ENCODE measurements around the gene SMIM29. TPM values are rescaled to one million over a fixed set of nuclear protein-coding genes. Genes with fewer than 3 reads are reported as not detected.
"Not testable (repeated sequence)": the region's sequence is repeated elsewhere in the genome, so short reads cannot be mapped to it uniquely, and the experiment has no call there.

SMIM29 gene
- polyA plus RNA-seq, 3 donors from 2014 or later: 86.1 to 101 (median 89.1) TPM

- Mint-ChIP-seq H3K4me1 (peaks cover 10 to 21% of the 10 kb centered on the region in 2 donors), H3K27ac (peak overlapping the region; percentile 89 to 98 (median 94)), H3K27me3 (ENCODE audit: low read depth in 3 of 3) (peaks cover 2 to 8% (median 6%) of the 10 kb centered on the region in 3 donors), H3K4me3 (peak overlapping the region; percentile 91 to 96 (median 94)), H3K36me3 (no peaks in the 10 kb centered on the region), H3K9me3 (no peaks in the 10 kb centered on the region)
- no peak for DNase-seq
Measured at GRCh38 chr6:34249469-34250261, 859 bp upstream of the SMIM29 start.

- H3K27ac Mint-ChIP-seq: peak overlapping the region; percentile 92 to 98 (median 96)
- H3K27me3 Mint-ChIP-seq (ENCODE audit: low read depth in 3 of 3): peaks cover 2 to 8% (median 6%) of the 10 kb centered on the region in 3 donors
- peak in 2 of 3 donors; percentile 39 for DNase-seq
- peak overlapping the region; percentile 91 to 96 (median 94) for H3K4me3 Mint-ChIP-seq
- H3K36me3 Mint-ChIP-seq: no peaks in the 10 kb centered on the region
- H3K4me1 Mint-ChIP-seq: peaks cover 12 to 24% of the 10 kb centered on the region in 2 donors
- no peaks in the 10 kb centered on the region for H3K9me3 Mint-ChIP-seq
Measured at GRCh38 chr6:34248198-34248726, 544 bp downstream of the SMIM29 start.

- Mint-ChIP-seq H3K36me3 (peaks cover 0 to 3% (median 0%) of the 10 kb centered on the region in 3 donors), H3K9me3 (no peaks in the 10 kb centered on the region), H3K4me3 (peak overlapping the region; percentile 91 to 96 (median 94)), H3K4me1 (peaks cover 18 to 30% of the 10 kb centered on the region in 2 donors), H3K27me3 (ENCODE audit: low read depth in 3 of 3) (peaks cover 2 to 8% (median 2%) of the 10 kb centered on the region in 3 donors), H3K27ac (peak overlapping the region; percentile 92 to 98 (median 96))
- DNase-seq: no peak
Measured at GRCh38 chr6:34247481-34248197, 1.2 kb downstream of the SMIM29 start.

- no peaks in the 10 kb centered on the region for H3K9me3 Mint-ChIP-seq
- no peak for DNase-seq
- H3K27me3 Mint-ChIP-seq (ENCODE audit: low read depth in 3 of 3): peaks cover 2 to 8% (median 2%) of the 10 kb centered on the region in 3 donors
- H3K4me1 Mint-ChIP-seq: peaks cover 20 to 30% of the 10 kb centered on the region in 2 donors
- peak overlapping the region in 3 of 5 donors; percentile 52 to 91 (median 66) for H3K4me3 Mint-ChIP-seq
- peaks cover 0 to 4% (median 0%) of the 10 kb centered on the region in 3 donors for H3K36me3 Mint-ChIP-seq
- peak overlapping the region; percentile 43 to 96 (median 77) for H3K27ac Mint-ChIP-seq
Measured at GRCh38 chr6:34246563-34247391, 2.0 kb downstream of the SMIM29 start.

GRCh38 chr6:34246249-34246562 is 2.6 kb downstream of the SMIM29 start:
- Mint-ChIP-seq H3K27me3 (ENCODE audit: low read depth in 3 of 3) (peaks cover 2 to 8% (median 2%) of the 10 kb centered on the region in 3 donors), H3K4me1 (peaks cover 20 to 30% of the 10 kb centered on the region in 2 donors), H3K27ac (peak overlapping the region in 4 of 6 donors; percentile 14 to 73 (median 44)), H3K9me3 (no peaks in the 10 kb centered on the region), H3K4me3 (peak overlapping the region in 2 of 5 donors; percentile 17 to 18), H3K36me3 (peaks cover 0 to 9% (median 2%) of the 10 kb centered on the region in 3 donors)
- DNase-seq: no peak

GRCh38 chr6:34245761-34246140 is 3.1 kb downstream of the SMIM29 start:
- Mint-ChIP-seq H3K4me3 (peak overlapping the region in 2 of 5 donors; percentile 13 to 27), H3K27ac (peak overlapping the region in 2 of 6 donors; percentile 74 to 87), H3K36me3 (peaks cover 0 to 12% (median 7%) of the 10 kb centered on the region in 3 donors), H3K4me1 (peaks cover 20 to 30% of the 10 kb centered on the region in 2 donors)
- H3K27me3 Mint-ChIP-seq (ENCODE audit: low read depth in 3 of 3); DNase-seq; H3K9me3 Mint-ChIP-seq: not testable (repeated sequence)

- peaks cover 20 to 31% of the 10 kb centered on the region in 2 donors for H3K4me1 Mint-ChIP-seq
- not testable (repeated sequence) for H3K9me3 Mint-ChIP-seq; H3K27me3 Mint-ChIP-seq (ENCODE audit: low read depth in 3 of 3); DNase-seq
- H3K27ac Mint-ChIP-seq: peak overlapping the region in 3 of 6 donors; percentile 48 to 87 (median 74)
- peak overlapping the region in 2 of 5 donors; percentile 13 to 27 for H3K4me3 Mint-ChIP-seq
- H3K36me3 Mint-ChIP-seq: peaks cover 0 to 12% (median 7%) of the 10 kb centered on the region in 3 donors
Measured at GRCh38 chr6:34245032-34245760, 3.6 kb downstream of the SMIM29 start.

GRCh38 chr6:34243901-34244884 is 4.6 kb downstream of the SMIM29 start:
- H3K4me1 Mint-ChIP-seq: peaks cover 20 to 26% of the 10 kb centered on the region in 2 donors
- H3K27ac Mint-ChIP-seq: peak overlapping the region in 2 of 6 donors; percentile 45 to 74
- peaks cover 2 to 8% (median 2%) of the 10 kb centered on the region in 3 donors for H3K27me3 Mint-ChIP-seq (ENCODE audit: low read depth in 3 of 3)
- H3K9me3 Mint-ChIP-seq: no peaks in the 10 kb centered on the region
- DNase-seq: no peak
- H3K36me3 Mint-ChIP-seq: peaks cover 0 to 12% (median 7%) of the 10 kb centered on the region in 3 donors
- no peak overlapping the region for H3K4me3 Mint-ChIP-seq

- H3K27me3 Mint-ChIP-seq (ENCODE audit: low read depth in 3 of 3): peaks cover 0 to 5% (median 3%) of the 10 kb centered on the region in 3 donors
- H3K4me3 Mint-ChIP-seq: no peak overlapping the region
- DNase-seq: no peak
- peaks cover 0 to 12% (median 7%) of the 10 kb centered on the region in 3 donors for H3K36me3 Mint-ChIP-seq
- peak overlapping the region in 5 of 6 donors; percentile 16 to 74 (median 32) for H3K27ac Mint-ChIP-seq
- no peaks in the 10 kb centered on the region for H3K9me3 Mint-ChIP-seq
- H3K4me1 Mint-ChIP-seq: peaks cover 26 to 30% of the 10 kb centered on the region in 2 donors
Measured at GRCh38 chr6:34243131-34243771, 5.6 kb downstream of the SMIM29 start.

- DNase-seq: no peak
- Mint-ChIP-seq H3K4me1 (peaks cover 21 to 23% of the 10 kb centered on the region in 2 donors), H3K36me3 (peaks cover 0 to 12% (median 7%) of the 10 kb centered on the region in 3 donors), H3K4me3 (no peak overlapping the region), H3K27me3 (ENCODE audit: low read depth in 3 of 3) (peaks cover 0 to 7% (median 5%) of the 10 kb centered on the region in 3 donors), H3K27ac (peak overlapping the region in 4 of 6 donors; percentile 6 to 74 (median 30)), H3K9me3 (no peaks in the 10 kb centered on the region)
Measured at GRCh38 chr6:34242252-34243130, 6.3 kb downstream of the SMIM29 start.

All from immature natural killer cell (primary cell).